Keratinocyte (primary cell): ENCODE data around the gene PCDHGB3. TPM values are rescaled to one million over a fixed set of nuclear protein-coding genes. Genes with fewer than 3 reads are reported as not detected.

Experiments
- DNase-seq: peaks from one replicate; pipeline ENCODE4 v3.0.0-alpha.2; 2011; ENCODE audit warnings: low read depth, missing footprints, low spot score
- FAIRE-seq: peaks from 2 replicates; lab custom pipeline; 2011; peaks lifted over from hg19 to GRCh38; lab: Jason Lieb, UNC
- H2AFZ ChIP-seq: 2 replicates; pipeline ENCODE4 v1.6.0; 2012; ENCODE audit warnings: low read length, control low read depth, inconsistent platforms; ENCODE audit not compliant: control insufficient read depth
- H3K27ac ChIP-seq: 2 replicates; pipeline ENCODE4 v1.5.1; 2011; ENCODE audit warnings: low read length; ENCODE audit not compliant: control insufficient read depth, insufficient read depth
- H3K27me3 ChIP-seq: 3 replicates; pipeline ENCODE4 v1.6.0; 2011; ENCODE audit warnings: low read length; ENCODE audit not compliant: control insufficient read depth, insufficient read depth; ENCODE audit errors: extremely low read depth
- H3K36me3 ChIP-seq, 2 experiments: 2 replicates in 1 of 2; 3 replicates in 1 of 2; pipeline ENCODE4 v1.5.1; 2011; ENCODE audit warnings: low read length in 2 of 2, mild to moderate bottlenecking in 1 of 2; ENCODE audit not compliant: control insufficient read depth in 2 of 2, insufficient read depth in 2 of 2; ENCODE audit errors: extremely low read depth in 1 of 2
- H3K4me1 ChIP-seq: 3 replicates; pipeline ENCODE4 v1.5.1; 2011; ENCODE audit warnings: low read length; ENCODE audit not compliant: control insufficient read depth, insufficient read depth; ENCODE audit errors: extremely low read depth
- H3K4me2 ChIP-seq: 3 replicates; pipeline ENCODE4 v1.6.0; 2011; ENCODE audit warnings: low read depth, low read length; ENCODE audit not compliant: control insufficient read depth, insufficient read depth; ENCODE audit errors: extremely low read depth
- H3K4me3 ChIP-seq, 3 experiments: fragments of 200-600 bp in 1 of 3; sonication (generic) in 1 of 3; 2 replicates in 2 of 3; 3 replicates in 1 of 3; pipeline ENCODE4 v1.5.1; 2011 to 2016; ENCODE audit warnings: low read length in 3 of 3, mild to moderate bottlenecking in 3 of 3, control low read depth in 2 of 3, inconsistent platforms in 1 of 3, low read depth in 1 of 3, mixed read lengths in 1 of 3, mixed run types in 1 of 3, moderate library complexity in 1 of 3; ENCODE audit not compliant: control insufficient read depth in 2 of 3, insufficient read depth in 2 of 3; ENCODE audit errors: extremely low read depth in 1 of 3
- H3K79me2 ChIP-seq: 2 replicates; pipeline ENCODE4 v1.6.0; 2012; ENCODE audit warnings: low read length; ENCODE audit not compliant: control insufficient read depth, insufficient read depth
- H3K9ac ChIP-seq: 3 replicates; pipeline ENCODE4 v1.6.0; 2011; ENCODE audit warnings: low read length; ENCODE audit not compliant: control insufficient read depth, insufficient read depth; ENCODE audit errors: extremely low read depth
- H3K9me1 ChIP-seq: 3 replicates; pipeline ENCODE4 v1.6.0; 2011; ENCODE audit warnings: low read length; ENCODE audit not compliant: control insufficient read depth, insufficient read depth; ENCODE audit errors: extremely low read depth
- H3K9me3 ChIP-seq: 2 replicates; pipeline ENCODE4 v1.5.1; 2012; ENCODE audit warnings: low read depth, low read length; ENCODE audit not compliant: control insufficient read depth
- H4K20me1 ChIP-seq: 3 replicates; pipeline ENCODE4 v1.6.0; 2011; ENCODE audit warnings: low read length; ENCODE audit not compliant: control insufficient read depth, insufficient read depth; ENCODE audit errors: extremely low read depth
- CTCF ChIP-seq, 3 experiments: IDR thresholded peaks in 1 of 3; conservative IDR thresholded peaks in 1 of 3; optimal IDR thresholded peaks in 1 of 3; 2 replicates in 2 of 3; 3 replicates in 1 of 3; pipeline versions ENCODE3 to v1.5.1; 2011; ENCODE audit warnings: low read length in 3 of 3, mild to moderate bottlenecking in 3 of 3, moderate library complexity in 2 of 3, control low read depth in 1 of 3, inconsistent platforms in 1 of 3; ENCODE audit not compliant: insufficient read depth in 2 of 3; ENCODE audit errors: extremely low read depth in 1 of 3
- EZH2 ChIP-seq: IDR thresholded peaks from one replicate; pipeline ENCODE4 v1.6.1; 2012; ENCODE audit warnings: inconsistent platforms, mild to moderate bottlenecking, low read length, moderate library complexity
- dilution Hi-C: fragments of 300-500 bp; cut with MboI; formaldehyde crosslinking; loops from one replicate; pipeline ENCODE4 v1.7.0; 2020; ENCODE audit warnings: low sequenced_read_pairs; ENCODE audit not compliant: extremely low pct_ligation_motif_present
- polyA plus RNA-seq, 5 experiments: library from polyadenylated mRNA; depleted of rRNA in 3 of 5; stranded (reverse) in 3 of 5; stranded (forward) in 1 of 5; unstranded in 1 of 5; fragments of >200 nt; gene quantifications; 1 replicate in 1 of 5; 2 replicates in 3 of 5; 3 replicates in 1 of 5; pipeline versions ENCODE4 v1.2.1 to v1.2.3, GENCODE V29; 2011 to 2012; ENCODE audit warnings: missing spikeins in 2 of 5, low read depth in 1 of 5, low replicate concordance in 1 of 5

PCDHGB3 gene
- polyA plus RNA-seq, 1 donor (not counting 4 experiments of a cell fraction or from before 2014, with no cell fraction given), result 0.18 TPM

- DNase-seq, result no peak
- Histone ChIP-seq H3K4me1 (no peaks in the 10 kb centered on the region), H3K9me1 (no peaks in the 10 kb centered on the region), H3K9me3 (peaks cover 28% of the 10 kb centered on the region), H2AFZ (peak overlapping the region; percentile 65), H3K9ac (no peak overlapping the region), H4K20me1 (no peaks in the 10 kb centered on the region), H3K27ac (no peak overlapping the region), H3K27me3 (peaks cover 38% of the 10 kb centered on the region), H3K4me2 (peak overlapping the region; percentile 69), H3K4me3 (peak overlapping the region; percentile 37 to 68 (median 60)), H3K79me2 (no peaks in the 10 kb centered on the region), H3K36me3 (no peaks in the 10 kb centered on the region)
- TF ChIP-seq EZH2, result no peak
- TF ChIP-seq CTCF (optimal IDR thresholded peaks at IDR 0.05 in 1 of 3, IDR thresholded peaks at IDR 0.05 in 1 of 3, conservative IDR thresholded peaks at IDR 0.05 in 1 of 3; ENCODE audit: extremely low read depth in 1 of 3, insufficient read depth in 2 of 3, low read length in 3 of 3), result no peak
- dilution Hi-C loops, result no loop called here
- FAIRE-seq, result no peak
These were observed 51.4 kb downstream of the PCDHGB3 start for GRCh38 chr5:141421489-141421855.

Other genes with a start within 250 kb of the PCDHGB3 start
- gene PCDHB4, start 248.4 kb upstream of the PCDHGB3 start, polyA plus RNA-seq, result 0.04 to 0.05 TPM in 2 of 3 replicates, not detected in the other
- 0.07 to 0.10 TPM (median 0.09 TPM) in 3 replicates for gene PCDHB5, start 235.0 kb upstream of the PCDHGB3 start, polyA plus RNA-seq
- 0.03 to 0.08 TPM (median 0.05 TPM) in 3 replicates for gene PCDHB6, start 220.2 kb upstream of the PCDHGB3 start, polyA plus RNA-seq
- not detected in 3 replicates for gene PCDHB7, start 197.6 kb upstream of the PCDHGB3 start, polyA plus RNA-seq
- gene PCDHB8, start 192.5 kb upstream of the PCDHGB3 start, polyA plus RNA-seq, result not detected in 3 replicates
- 0.02 to 0.09 TPM (median 0.07 TPM) in 3 replicates for gene PCDHB16, start 187.9 kb upstream of the PCDHGB3 start, polyA plus RNA-seq
- gene PCDHB9, start 183.1 kb upstream of the PCDHGB3 start, polyA plus RNA-seq, result 0.01 TPM in 1 of 3 replicates, not detected in the others
- gene PCDHB10, start 177.9 kb upstream of the PCDHGB3 start, polyA plus RNA-seq, result 0.04 to 0.07 TPM (median 0.05 TPM) in 3 replicates
- not detected in 3 replicates for gene PCDHB11, start 170.6 kb upstream of the PCDHGB3 start, polyA plus RNA-seq
- 0.03 TPM in 1 of 3 replicates, not detected in the others for gene PCDHB12, start 161.5 kb upstream of the PCDHGB3 start, polyA plus RNA-seq
- 0.07 to 0.13 TPM (median 0.09 TPM) in 3 replicates for gene PCDHB13, start 156.3 kb upstream of the PCDHGB3 start, polyA plus RNA-seq
- 0.13 to 0.41 TPM (median 0.20 TPM) in 3 replicates for gene PCDHB14, start 146.9 kb upstream of the PCDHGB3 start, polyA plus RNA-seq
- 0.03 to 0.31 TPM (median 0.09 TPM) in 3 replicates for gene PCDHB15, start 124.8 kb upstream of the PCDHGB3 start, polyA plus RNA-seq
- not detected in 3 replicates for gene SLC25A2, start 66.2 kb upstream of the PCDHGB3 start, polyA plus RNA-seq
- gene TAF7, start 49.5 kb upstream of the PCDHGB3 start, polyA plus RNA-seq, result 37.5 to 58.9 TPM (median 47.5 TPM) in 3 replicates
- 0.08 to 0.17 TPM (median 0.09 TPM) in 3 replicates for gene PCDHGA1, start 39.7 kb upstream of the PCDHGB3 start, polyA plus RNA-seq
- gene PCDHGA2, start 31.5 kb upstream of the PCDHGB3 start, polyA plus RNA-seq, result 0.14 to 0.37 TPM (median 0.35 TPM) in 3 replicates
- 0.03 to 0.05 TPM in 2 of 3 replicates, not detected in the other for gene PCDHGA3, start 26.4 kb upstream of the PCDHGB3 start, polyA plus RNA-seq
- gene PCDHGB1, start 20.1 kb upstream of the PCDHGB3 start, polyA plus RNA-seq, result 0.08 to 0.15 TPM (median 0.09 TPM) in 3 replicates
- 0.05 to 0.15 TPM (median 0.14 TPM) in 3 replicates for gene PCDHGA4, start 15.2 kb upstream of the PCDHGB3 start, polyA plus RNA-seq
- 0.12 to 0.15 TPM (median 0.12 TPM) in 3 replicates for gene PCDHGB2, start 10.2 kb upstream of the PCDHGB3 start, polyA plus RNA-seq
- gene PCDHGA5, start 6.1 kb upstream of the PCDHGB3 start, polyA plus RNA-seq, result 0.01 to 0.07 TPM (median 0.06 TPM) in 3 replicates
- gene PCDHGA6, start 3.6 kb downstream of the PCDHGB3 start, polyA plus RNA-seq, result 0.16 to 0.36 TPM (median 0.28 TPM) in 3 replicates
- gene PCDHGA7, start 12.5 kb downstream of the PCDHGB3 start, polyA plus RNA-seq, result 0.13 to 0.24 TPM (median 0.14 TPM) in 3 replicates
- gene PCDHGB4, start 17.5 kb downstream of the PCDHGB3 start, polyA plus RNA-seq, result 1.6 to 2.7 TPM (median 2.4 TPM) in 3 replicates
- gene PCDHGA8, start 22.4 kb downstream of the PCDHGB3 start, polyA plus RNA-seq, result 0.08 to 0.09 TPM (median 0.09 TPM) in 3 replicates
- 1.8 to 4.3 TPM (median 1.9 TPM) in 3 replicates for gene PCDHGB5, start 27.7 kb downstream of the PCDHGB3 start, polyA plus RNA-seq
- 0.24 to 0.35 TPM (median 0.28 TPM) in 3 replicates for gene PCDHGA9, start 32.5 kb downstream of the PCDHGB3 start, polyA plus RNA-seq
- gene PCDHGB6, start 37.8 kb downstream of the PCDHGB3 start, polyA plus RNA-seq, result 0.19 to 0.30 TPM (median 0.23 TPM) in 3 replicates
- 1.3 to 1.8 TPM (median 1.6 TPM) in 3 replicates for gene PCDHGA10, start 42.7 kb downstream of the PCDHGB3 start, polyA plus RNA-seq
- gene PCDHGB7, start 47.4 kb downstream of the PCDHGB3 start, polyA plus RNA-seq, result 0.66 to 1.1 TPM (median 0.69 TPM) in 3 replicates
- gene PCDHGA11, start 50.8 kb downstream of the PCDHGB3 start, polyA plus RNA-seq, result 1.4 to 2.5 TPM (median 1.4 TPM) in 3 replicates
- 0.69 to 1.9 TPM (median 1.0 TPM) in 3 replicates for gene PCDHGA12, start 60.3 kb downstream of the PCDHGB3 start, polyA plus RNA-seq
- 9.8 to 45.1 TPM (median 15.2 TPM) in 3 replicates for gene PCDHGC3, start 105.7 kb downstream of the PCDHGB3 start, polyA plus RNA-seq
- gene PCDHGC4, start 114.8 kb downstream of the PCDHGB3 start, polyA plus RNA-seq, result 0.12 to 0.15 TPM (median 0.13 TPM) in 3 replicates
- 0.77 to 1.6 TPM (median 1.5 TPM) in 3 replicates for gene PCDHGC5, start 118.8 kb downstream of the PCDHGB3 start, polyA plus RNA-seq
- 64.7 to 130 TPM (median 72.0 TPM) in 3 replicates for gene DIAPH1, start 248.8 kb downstream of the PCDHGB3 start, polyA plus RNA-seq